Retinal pigment epithelial cell (primary cell): ENCODE measurements around the gene EGLN3.

Source experiments
- DNase-seq: peaks from one replicate; pipeline ENCODE4 v3.0.0-alpha.2; 2010; ENCODE audit warnings: low read depth
- H3K4me3 ChIP-seq: 2 replicates; pipeline ENCODE4 v1.5.1; 2011; ENCODE audit warnings: mild to moderate bottlenecking, low read length, control low read depth, moderate library complexity
- TF ChIP-seq, protein P1 (sequence below): conservative IDR thresholded peaks from 2 replicates; pipeline ENCODE4 v1.5.1; 2011; ENCODE audit warnings: low read depth, low read length, control low read depth, inconsistent platforms

EGLN3 gene

DNA sequence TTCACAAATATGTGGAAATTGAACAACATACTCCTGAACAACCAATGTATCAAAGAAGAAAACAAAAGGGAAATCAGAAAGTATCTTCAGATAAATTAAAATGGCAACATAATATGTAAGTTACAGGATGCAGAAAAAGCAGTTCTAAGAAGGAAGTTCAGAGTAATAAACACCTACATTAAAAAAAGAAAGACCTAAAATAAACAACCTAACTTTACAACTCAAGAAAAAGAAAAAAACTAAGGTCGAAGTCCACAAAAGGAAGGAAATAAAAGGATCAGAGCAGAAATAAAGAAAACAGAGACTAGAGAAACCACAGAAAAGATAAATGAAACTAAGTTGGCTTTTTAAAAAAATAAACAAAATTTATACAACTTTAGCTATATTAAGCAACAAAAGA, 59.2 kb downstream of the EGLN3 start:
- no peak for DNase-seq
- TF ChIP-seq, protein P1, sequence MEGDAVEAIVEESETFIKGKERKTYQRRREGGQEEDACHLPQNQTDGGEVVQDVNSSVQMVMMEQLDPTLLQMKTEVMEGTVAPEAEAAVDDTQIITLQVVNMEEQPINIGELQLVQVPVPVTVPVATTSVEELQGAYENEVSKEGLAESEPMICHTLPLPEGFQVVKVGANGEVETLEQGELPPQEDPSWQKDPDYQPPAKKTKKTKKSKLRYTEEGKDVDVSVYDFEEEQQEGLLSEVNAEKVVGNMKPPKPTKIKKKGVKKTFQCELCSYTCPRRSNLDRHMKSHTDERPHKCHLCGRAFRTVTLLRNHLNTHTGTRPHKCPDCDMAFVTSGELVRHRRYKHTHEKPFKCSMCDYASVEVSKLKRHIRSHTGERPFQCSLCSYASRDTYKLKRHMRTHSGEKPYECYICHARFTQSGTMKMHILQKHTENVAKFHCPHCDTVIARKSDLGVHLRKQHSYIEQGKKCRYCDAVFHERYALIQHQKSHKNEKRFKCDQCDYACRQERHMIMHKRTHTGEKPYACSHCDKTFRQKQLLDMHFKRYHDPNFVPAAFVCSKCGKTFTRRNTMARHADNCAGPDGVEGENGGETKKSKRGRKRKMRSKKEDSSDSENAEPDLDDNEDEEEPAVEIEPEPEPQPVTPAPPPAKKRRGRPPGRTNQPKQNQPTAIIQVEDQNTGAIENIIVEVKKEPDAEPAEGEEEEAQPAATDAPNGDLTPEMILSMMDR: no peak
- H3K4me3 ChIP-seq: no peak overlapping the region

DNA sequence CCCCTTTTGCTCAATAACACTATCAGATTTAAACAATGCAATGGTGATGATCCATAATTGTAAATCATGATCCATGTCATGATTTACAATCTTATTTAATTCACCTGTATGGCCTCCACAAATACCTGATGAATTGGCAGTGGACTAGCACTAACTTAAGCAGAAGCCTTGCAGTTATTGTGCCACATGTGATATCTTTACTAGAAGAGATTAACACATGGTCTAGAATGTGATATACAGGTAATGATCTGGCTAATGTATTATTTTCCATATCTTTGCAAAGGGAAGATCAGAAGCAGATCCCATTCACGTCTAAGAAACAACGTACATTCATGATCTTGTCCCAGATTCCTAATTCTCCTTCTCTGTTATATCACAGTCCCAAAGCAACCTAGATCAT, 66.0 kb downstream of the EGLN3 start:
- no peak for DNase-seq
- H3K4me3 ChIP-seq: no peak overlapping the region
- TF ChIP-seq, protein P1: no peak

- TF ChIP-seq, protein P1: no peak
- no peak overlapping the region for H3K4me3 ChIP-seq
- DNase-seq: no peak
These were observed 70.5 kb downstream of the EGLN3 start for GRCh38 chr14:33880330-33880729.

DNA sequence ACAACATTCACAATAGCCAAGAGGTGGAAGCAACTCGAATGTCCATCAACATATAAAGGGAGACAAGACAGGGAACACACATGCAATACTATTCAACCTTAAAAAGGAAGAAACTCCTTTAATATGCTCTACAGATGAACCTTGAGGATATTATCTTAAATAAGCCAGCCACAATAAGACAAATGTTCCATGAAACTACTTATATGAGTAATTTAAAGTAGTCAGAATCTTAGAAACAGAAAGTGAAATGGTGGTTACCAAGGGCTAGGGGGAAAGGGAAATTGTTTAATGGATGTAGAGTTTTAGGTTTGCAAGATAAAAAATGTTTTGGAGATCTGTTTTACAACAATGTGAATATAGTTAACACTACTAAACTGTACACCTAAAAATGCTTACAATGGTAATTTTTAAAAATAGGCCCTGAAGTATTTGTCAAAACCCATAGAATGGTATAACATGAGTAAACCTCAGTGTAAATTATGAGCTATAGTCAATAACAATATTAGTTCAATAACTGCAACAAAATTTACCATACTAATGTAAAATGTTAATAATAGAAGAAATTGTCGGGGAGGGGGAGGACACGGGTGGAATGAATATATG, 71.1 kb downstream of the EGLN3 start:
- TF ChIP-seq, protein P1: no peak
- no peak for DNase-seq
- H3K4me3 ChIP-seq: no peak overlapping the region

- DNase-seq: no peak
- TF ChIP-seq, protein P1: no peak
- H3K4me3 ChIP-seq: no peak overlapping the region
These were observed 74.6 kb downstream of the EGLN3 start for GRCh38 chr14:33876274-33876673.
